GM12801 (cell line): Measurements from ENCODE around the gene CFAP65.

ENCODE experiments used
- CTCF ChIP-seq: IDR thresholded peaks from one replicate; pipeline ENCODE4 v1.5.1; 2011; ENCODE audit warnings: control low read depth; ENCODE audit not compliant: insufficient read length; ENCODE audit errors: extremely low read depth

CFAP65 gene

GRCh38 chr2:219082332-219082958 is 41.1 kb upstream of the CFAP65 start:
- no peak for TF ChIP-seq CTCF

GRCh38 chr2:219081701-219082331 is 40.5 kb upstream of the CFAP65 start:
- no peak for TF ChIP-seq CTCF

- no peak for TF ChIP-seq CTCF
These were observed 39.8 kb upstream of the CFAP65 start for GRCh38 chr2:219081096-219081495.

GRCh38 chr2:219079417-219079816 is 38.1 kb upstream of the CFAP65 start:
- no peak for TF ChIP-seq CTCF

- no peak for TF ChIP-seq CTCF
These were observed 37.6 kb upstream of the CFAP65 start for GRCh38 chr2:219078951-219079350.

- no peak for TF ChIP-seq CTCF
These were observed 36.8 kb upstream of the CFAP65 start for GRCh38 chr2:219078126-219078525.

- no peak for TF ChIP-seq CTCF
These were observed 34.9 kb upstream of the CFAP65 start for GRCh38 chr2:219076253-219076652.
